ENCODE data around the gene PGS1.

PGS1 gene

GRCh38 chr17:78426293-78426879, 47.9 kb downstream of the PGS1 start:
- no peak for DNase-seq (ENCODE audit: low read depth in 1 of 2, low spot score in 1 of 2)

DNA sequence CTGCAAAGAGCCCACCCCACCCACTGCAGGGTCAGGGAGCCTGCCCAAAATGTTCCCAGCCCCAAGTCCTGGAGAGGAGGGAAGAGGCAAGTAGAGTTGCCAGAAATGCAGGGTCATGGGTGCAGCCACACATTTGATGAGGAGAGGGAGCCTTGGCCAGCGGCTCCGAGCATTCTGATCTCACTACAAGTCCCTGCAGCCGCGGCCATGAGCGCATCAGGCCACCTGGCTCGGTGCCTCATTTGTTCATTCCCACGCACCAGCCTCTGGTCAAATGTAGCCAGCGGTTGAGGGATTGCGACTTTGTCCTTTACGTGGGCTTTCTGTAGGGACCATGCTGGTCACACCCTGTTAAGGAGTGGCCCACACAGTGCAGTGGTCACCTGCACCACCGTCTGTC, 48.7 kb downstream of the PGS1 start:
- no peak for DNase-seq (ENCODE audit: low read depth in 1 of 2, low spot score in 1 of 2)

GRCh38 chr17:78428025-78428575, 49.7 kb downstream of the PGS1 start:
- no peak for DNase-seq (ENCODE audit: low read depth in 1 of 2, low spot score in 1 of 2)

GRCh38 chr17:78428836-78429617, 50.6 kb downstream of the PGS1 start:
- DNase-seq (ENCODE audit: low read depth in 1 of 2, low spot score in 1 of 2): no peak

DNA sequence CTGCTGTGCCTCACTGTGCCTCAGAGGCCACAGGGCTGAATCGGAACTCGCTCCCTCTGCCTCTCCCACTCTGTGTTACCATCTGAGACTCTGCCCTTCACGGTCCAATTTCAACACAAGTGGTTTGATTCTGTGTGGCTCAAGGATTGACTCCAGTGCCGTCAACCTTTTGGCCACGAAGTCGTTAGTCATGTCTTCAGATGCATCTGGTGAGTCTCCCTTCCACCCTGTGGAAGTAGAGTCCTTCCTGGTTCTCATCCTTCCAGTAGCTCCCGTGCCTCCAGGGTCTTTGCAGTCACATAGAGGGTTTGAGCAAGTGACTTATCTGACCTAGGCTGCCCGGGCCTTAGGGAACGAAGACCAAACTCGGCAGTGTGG, 51.2 kb downstream of the PGS1 start:
- DNase-seq (ENCODE audit: low read depth in 1 of 2, low spot score in 1 of 2): no peak

- no peak for DNase-seq (ENCODE audit: low read depth in 1 of 2, low spot score in 1 of 2)
Observed at GRCh38 chr17:78430892-78431691, 52.6 kb downstream of the PGS1 start.

- DNase-seq (ENCODE audit: low read depth in 1 of 2, low spot score in 1 of 2): no peak
Observed at GRCh38 chr17:78431692-78431958, 53.2 kb downstream of the PGS1 start.

- no peak for DNase-seq (ENCODE audit: low read depth in 1 of 2, low spot score in 1 of 2)
Observed at GRCh38 chr17:78432226-78433012, 54.0 kb downstream of the PGS1 start.

DNA sequence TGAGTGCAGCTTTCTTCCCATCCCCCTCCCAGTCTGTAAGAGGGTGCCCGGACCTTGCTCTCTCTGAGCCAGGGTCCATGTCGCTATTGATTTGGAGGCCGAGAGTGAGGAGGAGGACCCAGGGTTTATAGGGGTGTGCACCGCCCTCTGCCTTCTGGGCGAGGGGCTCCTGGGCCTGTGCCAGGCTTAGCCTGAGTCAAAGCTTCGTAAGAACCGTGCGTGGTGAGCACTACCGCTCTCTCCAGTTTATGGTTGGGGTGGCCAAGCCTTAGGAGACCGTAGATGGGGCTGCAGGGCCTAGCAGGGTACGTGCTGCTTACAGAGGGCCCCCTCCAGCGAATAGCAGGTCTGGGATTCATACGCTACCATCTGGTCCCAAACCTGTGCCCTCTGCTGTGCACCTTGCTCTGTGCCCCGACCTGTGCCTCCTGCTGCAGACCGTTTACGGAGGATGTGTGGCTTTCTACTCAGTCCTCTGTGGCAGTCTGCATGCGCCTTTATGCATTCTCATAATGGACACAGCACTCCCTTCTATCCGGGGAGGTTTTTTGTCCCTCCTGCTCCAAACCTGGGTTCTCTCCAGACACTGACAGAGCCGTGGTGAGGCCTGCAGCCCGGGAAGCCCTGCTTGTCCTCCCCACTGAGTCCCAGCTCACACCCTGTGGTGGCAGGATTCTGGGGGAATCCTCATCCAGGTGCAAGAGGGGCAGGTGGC, 54.7 kb downstream of the PGS1 start:
- no peak for DNase-seq (ENCODE audit: low read depth in 1 of 2, low spot score in 1 of 2)

GRCh38 chr17:78433780-78434335, 55.4 kb downstream of the PGS1 start:
- DNase-seq (ENCODE audit: low read depth in 1 of 2, low spot score in 1 of 2): no peak

- DNase-seq (ENCODE audit: low read depth in 1 of 2, low spot score in 1 of 2): no peak
Observed at GRCh38 chr17:78434455-78435329, 56.2 kb downstream of the PGS1 start.

GRCh38 chr17:78435330-78436005, 57.0 kb downstream of the PGS1 start:
- DNase-seq (ENCODE audit: low read depth in 1 of 2, low spot score in 1 of 2): no peak

GRCh38 chr17:78437508-78438169, 59.2 kb downstream of the PGS1 start:
- no peak for DNase-seq (ENCODE audit: low read depth in 1 of 2, low spot score in 1 of 2)

- no peak for DNase-seq (ENCODE audit: low read depth in 1 of 2, low spot score in 1 of 2)
Observed at GRCh38 chr17:78438271-78438691, 59.8 kb downstream of the PGS1 start.

- DNase-seq (ENCODE audit: low read depth in 1 of 2, low spot score in 1 of 2): no peak
Observed at GRCh38 chr17:78438694-78439325, 60.4 kb downstream of the PGS1 start.

DNA sequence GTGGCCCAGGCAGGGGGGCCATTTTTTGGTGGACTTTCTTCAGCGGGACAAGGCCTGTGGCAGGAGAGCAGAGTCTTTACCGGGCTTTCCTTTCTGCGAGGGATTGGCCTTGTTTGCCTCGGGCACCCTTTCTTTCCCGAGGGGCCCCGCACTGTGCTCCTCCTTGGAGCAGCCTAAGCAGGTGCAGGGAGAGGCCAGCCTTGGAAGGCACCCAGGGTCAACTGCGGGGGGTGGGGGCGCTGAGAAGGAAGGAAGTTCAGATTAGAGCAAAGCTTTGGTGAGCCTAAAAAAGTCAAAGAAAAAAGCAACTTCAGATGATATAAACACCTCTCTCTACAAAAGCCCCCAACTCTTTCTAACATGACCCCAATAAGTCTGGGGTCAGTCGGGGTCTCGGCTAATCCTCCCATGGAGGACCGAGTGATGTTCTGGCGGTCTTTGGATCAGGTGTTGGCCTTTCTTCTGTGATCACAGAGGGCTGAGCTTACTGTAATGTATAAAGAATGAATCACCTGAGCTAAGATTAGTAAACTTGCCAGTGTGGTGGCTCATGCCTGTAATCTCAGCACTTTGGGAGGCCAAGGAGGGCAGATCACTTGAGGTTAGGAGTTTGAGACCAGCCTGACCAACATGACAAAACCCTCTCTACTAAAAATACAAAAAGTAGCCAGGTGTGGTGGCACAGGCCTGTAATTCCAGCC, 63.0 kb downstream of the PGS1 start:
- no peak for DNase-seq (ENCODE audit: low read depth in 1 of 2, low spot score in 1 of 2)

DNA sequence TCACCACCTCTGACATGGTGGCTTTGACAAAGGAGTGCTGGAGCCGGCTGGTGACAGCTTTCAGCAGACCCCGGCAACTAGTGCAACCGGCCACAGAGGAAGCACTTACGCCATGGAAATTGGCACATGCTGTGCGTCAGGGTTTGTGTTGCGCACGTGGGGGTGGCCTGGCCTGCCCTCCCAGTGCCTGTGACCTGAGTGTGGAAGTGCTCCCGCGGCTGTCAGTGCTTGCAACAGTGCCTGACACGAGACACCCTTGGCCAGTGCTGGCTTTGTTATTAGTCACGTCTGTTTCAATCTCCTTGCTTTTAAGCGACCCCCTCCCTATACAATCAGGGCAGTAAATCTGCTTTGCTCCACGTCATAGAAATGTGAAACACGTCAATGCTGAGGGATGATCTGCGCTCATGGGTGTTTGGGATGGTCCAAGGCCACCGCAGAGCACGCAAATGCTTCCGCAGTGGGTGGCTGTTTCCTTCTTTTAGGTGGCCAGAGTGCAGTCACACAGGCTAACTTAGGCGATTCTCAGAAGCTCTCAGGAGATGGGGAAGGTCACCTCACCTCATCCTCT, 64.3 kb downstream of the PGS1 start:
- DNase-seq (ENCODE audit: low read depth in 1 of 2, low spot score in 1 of 2): no peak
